HCT116 (cell line): ENCODE results near the gene NPFFR1. TPM values are rescaled to one million over a fixed set of nuclear protein-coding genes. Genes with fewer than 3 reads are reported as not detected.

Experiments used
- ATAC-seq: fragments of 200-7000 bp; cut with Tn5 transposase; 2 replicates; pipeline ENCODE4 v1.9.1; 2020; ENCODE audit warnings: mild to moderate bottlenecking, moderate library complexity
- BruUV-seq: library from RNA; stranded (reverse); fragments of 400-500 nt; replicated peaks from 2 replicates; lab custom pipeline; 2021; lab: Mats Ljungman, UMichigan
- CTCF ChIA-PET: fragments of 300-600 bp; sonication (Branson Sonifier 250); formaldehyde crosslinking; loops from one replicate; lab custom pipeline; 2021; ENCODE audit warnings: antibody characterized with exemption; lab: Charles Lee
- POLR2A ChIA-PET: fragments of 300-600, 350-600 bp; sonication (Branson Sonifier 250); formaldehyde crosslinking; loops from one replicate; lab custom pipeline; 2021; ENCODE audit warnings: antibody characterized with exemption; lab: Charles Lee
- RAD21 ChIA-PET, 2 experiments: fragments of 300-600 bp; sonication (Branson Sonifier 250); formaldehyde crosslinking; loops; one replicate each; lab custom pipeline; 2023; ENCODE audit warnings: low total read pairs in 2 of 2; ENCODE audit not compliant: uncharacterized antibody in 2 of 2, unreplicated experiment in 2 of 2, low non-redundant PET in 1 of 2; lab: Charles Lee
- DNase-seq: peaks from one replicate; pipeline ENCODE4 v3.0.0-alpha.2; 2010; ENCODE audit warnings: low read depth, low spot score
- H2AFZ ChIP-seq: fragments of 200-600 bp; shearing (Covaris generic), sonication (generic); 2 replicates; pipeline ENCODE4 v1.6.1; 2017; ENCODE audit warnings: low read depth, mixed run types, mixed read lengths, antibody characterized with exemption, low read length; ENCODE audit not compliant: poor library complexity, severe bottlenecking
- H3K27ac ChIP-seq: 2 replicates; pipeline ENCODE4 v1.5.1; 2012; ENCODE audit warnings: low read depth, low read length
- H3K27me3 ChIP-seq: fragments of 200-600 bp; sonication (generic); 2 replicates; pipeline ENCODE4 v1.6.1; 2016; ENCODE audit warnings: mixed run types, low read length, mixed read lengths; ENCODE audit not compliant: insufficient read depth
- H3K36me3 ChIP-seq, 2 experiments: fragments of 200-500 bp in 1 of 2; fragments of 200-600 bp in 1 of 2; sonication (Bioruptor generic) in 1 of 2; sonication (generic) in 1 of 2; 2 replicates each; pipeline versions ENCODE4 v1.5.1 to v1.6.1; 2014 to 2016; ENCODE audit warnings: low read length in 2 of 2, inconsistent platforms in 1 of 2, mixed read lengths in 1 of 2, mixed run types in 1 of 2; ENCODE audit not compliant: insufficient read depth in 2 of 2, control insufficient read depth in 1 of 2
- H3K4me1 ChIP-seq, 2 experiments: fragments of 200-600 bp in 1 of 2; sonication (generic) in 1 of 2; 2 replicates each; pipeline versions ENCODE4 v1.5.1 to v1.6.1; 2012 to 2017; ENCODE audit warnings: low read length in 2 of 2, inconsistent platforms in 1 of 2, mild to moderate bottlenecking in 1 of 2, mixed read lengths in 1 of 2, mixed run types in 1 of 2, moderate library complexity in 1 of 2; ENCODE audit not compliant: insufficient read depth in 2 of 2, control insufficient read depth in 1 of 2
- H3K4me2 ChIP-seq: fragments of 200-600 bp; sonication (generic); 2 replicates; pipeline ENCODE4 v1.6.1; 2017; ENCODE audit warnings: mixed run types, low read length, mixed read lengths
- H3K4me3 ChIP-seq, 2 experiments: fragments of 200-600 bp in 1 of 2; sonication (generic) in 1 of 2; replicated peaks in 1 of 2; 2 replicates each; pipeline ENCODE4 v1.5.1; 2011 to 2016; ENCODE audit warnings: low read length in 2 of 2, control low read depth in 1 of 2, low read depth in 1 of 2, mild to moderate bottlenecking in 1 of 2, mixed read lengths in 1 of 2, mixed run types in 1 of 2
- H3K79me2 ChIP-seq: fragments of 200-600 bp; sonication (generic); 2 replicates; pipeline ENCODE4 v1.6.1; 2017; ENCODE audit warnings: mild to moderate bottlenecking, mixed run types, low read length, moderate library complexity, mixed read lengths; ENCODE audit not compliant: insufficient read depth
- H3K9ac ChIP-seq: fragments of 200-600 bp; sonication (generic); 2 replicates; pipeline ENCODE4 v1.6.1; 2016; ENCODE audit warnings: low read length, mixed read lengths
- H3K9me2 ChIP-seq: fragments of 200-600 bp; sonication (generic), shearing (Covaris generic); 2 replicates; pipeline ENCODE4 v1.6.1; 2017; ENCODE audit warnings: mixed run types, mild to moderate bottlenecking, moderate library complexity; ENCODE audit not compliant: insufficient read depth
- H3K9me3 ChIP-seq, 2 experiments: fragments of 200-500 bp in 1 of 2; fragments of 200-600 bp in 1 of 2; sonication (Bioruptor generic) in 1 of 2; sonication (generic) in 1 of 2; 2 replicates each; pipeline ENCODE4 v1.6.1; 2014 to 2017; ENCODE audit warnings: low read length in 2 of 2, mixed read lengths in 2 of 2, inconsistent platforms in 1 of 2, low read depth in 1 of 2, mild to moderate bottlenecking in 1 of 2, mixed run types in 1 of 2, moderate library complexity in 1 of 2; ENCODE audit not compliant: control insufficient read depth in 1 of 2, insufficient read depth in 1 of 2
- H4K20me1 ChIP-seq: fragments of 200-600 bp; sonication (generic), shearing (Covaris generic); 2 replicates; pipeline ENCODE4 v1.6.1; 2017; ENCODE audit warnings: mixed run types, mild to moderate bottlenecking, moderate library complexity; ENCODE audit not compliant: insufficient read depth
- ATF3 ChIP-seq: IDR thresholded peaks from 2 replicates; pipeline ENCODE4 v1.6.1; 2012
- CBX3 ChIP-seq: IDR thresholded peaks from 2 replicates; pipeline ENCODE4 v1.6.1; 2012; ENCODE audit warnings: low read depth
- CEBPB ChIP-seq: IDR thresholded peaks from 2 replicates; pipeline ENCODE4 v1.6.1; 2012; ENCODE audit warnings: low read depth
- EGR1 ChIP-seq: IDR thresholded peaks from 2 replicates; pipeline ENCODE4 v1.6.1; 2012; ENCODE audit warnings: low read depth
- ELF1 ChIP-seq: IDR thresholded peaks from 2 replicates; pipeline ENCODE4 v1.6.1; 2012; ENCODE audit warnings: low read depth, borderline replicate concordance
- EZH2 ChIP-seq: fragments of 200-600 bp; sonication (generic); IDR thresholded peaks from 2 replicates; pipeline ENCODE4 v1.6.1; 2017; ENCODE audit warnings: antibody characterized with exemption, mixed run types
- EZH2phosphoT487 ChIP-seq: fragments of 200-600 bp; IDR thresholded peaks from 2 replicates; pipeline ENCODE4 v1.6.1; 2018; ENCODE audit warnings: antibody characterized with exemption, borderline replicate concordance
- FOSL1 ChIP-seq: IDR thresholded peaks from 2 replicates; pipeline ENCODE4 v1.6.1; 2012; ENCODE audit warnings: low read depth
- JUND ChIP-seq: IDR thresholded peaks from 2 replicates; pipeline ENCODE4 v1.6.1; 2012
- MAX ChIP-seq: IDR thresholded peaks from 2 replicates; pipeline ENCODE4 v1.6.1; 2012
- POLR2A ChIP-seq: IDR thresholded peaks from 2 replicates; pipeline ENCODE4 v1.7.0; 2011; ENCODE audit warnings: borderline replicate concordance; ENCODE audit not compliant: insufficient read depth, insufficient read length; ENCODE audit errors: extremely low read depth
- POLR2AphosphoS5 ChIP-seq: IDR thresholded peaks from 2 replicates; pipeline ENCODE4 v1.6.1; 2011; ENCODE audit warnings: mild to moderate bottlenecking, low read depth, low read length, moderate library complexity
- RAD21 ChIP-seq: IDR thresholded peaks from 2 replicates; pipeline ENCODE4 v1.6.1; 2012; ENCODE audit warnings: low read depth, mild to moderate bottlenecking
- SIN3A ChIP-seq: IDR thresholded peaks from 2 replicates; pipeline ENCODE4 v1.6.1; 2012; ENCODE audit warnings: low read depth
- SP1 ChIP-seq: IDR thresholded peaks from 2 replicates; pipeline ENCODE4 v1.6.1; 2012; ENCODE audit warnings: low read depth
- SRF ChIP-seq: IDR thresholded peaks from 2 replicates; pipeline ENCODE4 v1.6.1; 2012; ENCODE audit warnings: low read depth
- TCF7L2 ChIP-seq: IDR thresholded peaks from 2 replicates; pipeline ENCODE4 v1.7.0; 2011; ENCODE audit warnings: borderline replicate concordance, inconsistent platforms; ENCODE audit not compliant: insufficient read depth, insufficient read length; ENCODE audit errors: extremely low read depth
- YY1 ChIP-seq: IDR thresholded peaks from 2 replicates; pipeline ENCODE4 v1.6.1; 2011; ENCODE audit warnings: low read length, low read depth, moderate library complexity, mild to moderate bottlenecking; ENCODE audit not compliant: insufficient replicate concordance; ENCODE audit errors: extremely low read depth
- ZBTB33 ChIP-seq: IDR thresholded peaks from 2 replicates; pipeline ENCODE4 v1.6.1; 2011; ENCODE audit warnings: mild to moderate bottlenecking, low read length, moderate library complexity; ENCODE audit not compliant: insufficient replicate concordance; ENCODE audit errors: extremely low read depth
- ZFX ChIP-seq: fragments of 450-650 bp; IDR thresholded peaks from 2 replicates; pipeline ENCODE4 v1.6.1; 2017
- intact Hi-C: fragments of 100-400 bp; cut with micrococcal nuclease; formaldehyde crosslinking; loops from 2 replicates; pipeline ENCODE4 v1.10.0; 2022
- total RNA-seq: library from RNA; stranded (reverse); gene quantifications from one replicate; pipeline ENCODE4 v1.2.1, GENCODE V29; 2021; ENCODE audit not compliant: unreplicated experiment
- TF ChIP-seq, protein P1 (sequence below): IDR thresholded peaks from 2 replicates; pipeline ENCODE4 v1.6.1; 2012; ENCODE audit warnings: low read depth

NPFFR1 gene
- total RNA-seq, 1 experiment from 2014 or later, result 0.02 TPM

DNA sequence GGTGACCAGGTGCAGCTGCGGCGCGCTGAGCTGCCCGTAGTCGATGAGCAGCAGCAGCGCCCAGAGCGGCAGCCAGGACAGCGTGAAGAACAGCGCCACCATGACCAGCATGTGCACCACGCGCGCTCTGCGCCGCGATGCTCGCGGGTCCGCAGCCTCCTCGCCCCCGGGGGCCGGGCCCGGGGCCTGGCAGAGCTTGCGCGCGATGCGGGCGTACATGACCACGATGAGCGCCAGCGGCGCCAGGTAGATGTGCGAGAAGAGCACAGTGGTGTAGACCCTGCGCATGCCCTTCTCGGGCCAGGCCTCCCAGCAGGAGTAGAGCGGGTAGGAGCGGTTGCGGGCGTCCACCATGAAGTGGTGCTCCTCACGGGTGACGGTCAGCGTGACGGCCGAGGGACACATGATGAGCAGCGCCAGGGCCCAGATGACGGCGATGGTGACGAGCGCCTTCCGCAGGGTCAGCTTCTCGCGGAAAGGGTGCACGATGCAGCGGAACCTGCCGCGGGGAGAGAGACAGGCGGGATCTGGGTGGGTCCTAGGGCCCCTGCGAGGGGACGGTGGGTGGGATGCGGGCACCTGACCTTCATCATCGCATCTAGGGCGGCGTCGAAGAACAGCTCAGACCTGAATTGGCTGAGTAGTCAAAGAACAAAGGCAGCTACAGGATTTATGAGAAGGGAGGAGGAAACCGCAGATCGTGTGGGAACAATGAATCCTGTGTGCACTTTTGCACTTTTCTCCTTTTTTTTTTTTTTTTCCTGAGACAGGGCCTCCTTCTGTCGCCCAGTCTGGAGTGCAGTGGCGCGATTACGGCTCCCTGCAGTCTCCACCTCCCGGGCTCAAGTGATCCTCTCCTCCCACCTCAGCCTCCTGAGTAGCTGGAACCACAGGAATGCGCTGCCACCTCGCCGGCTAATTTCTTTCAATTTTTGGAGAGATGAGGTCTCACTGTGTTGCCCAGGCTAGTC, 28.2 kb downstream of the NPFFR1 start:
- peak overlapping the region; percentile 42 for H2AFZ ChIP-seq
- no TSS peak for BruUV-seq
- ChIA-PET POLR2A (interaction anchor here (0.7 to 0.8 kb wide), 4 partner anchors 12 to 614 kb away, joined by 3 to 5 read pairs (median 5); no protein-coding TSS in a partner anchor), RAD21 (interaction anchor here in 1 of 2 experiments (0.5 to 0.7 kb wide), 3 partner anchors 17 to 113 kb away, joined by 3 to 6 read pairs (median 3); no protein-coding TSS in a partner anchor), CTCF (interaction anchor here (0.9 to 1.2 kb wide), 3 partner anchors 10 to 109 kb away, joined by 3 to 9 read pairs (median 4); partner anchors contain the start of gene TYSND1)
- no peaks in the 10 kb centered on the region; a peak in 1 of 4 replicates for H3K9me3 ChIP-seq
- no peaks in the 10 kb centered on the region for H3K79me2 ChIP-seq
- H3K36me3 ChIP-seq, result no peaks in the 10 kb centered on the region
- H3K4me2 ChIP-seq, result peak overlapping the region; percentile 69
- intact Hi-C loops, result no loop called here
- DNase-seq, result peak; percentile 90
- no peaks in the 10 kb centered on the region for H4K20me1 ChIP-seq
- H3K27me3 ChIP-seq, result peaks cover 5% of the 10 kb centered on the region; the same call in 1 of the 2 replicates
- ATAC-seq, result peak; percentile 94
- peak overlapping the region; percentile 20; the same call in 1 of the 2 replicates for H3K9ac ChIP-seq
- peaks cover 19 to 37% of the 10 kb centered on the region in 2 experiments for H3K4me1 ChIP-seq
- peak overlapping the region in 1 of 2 experiments; percentile 12; a peak in 2 of 4 replicates for H3K4me3 ChIP-seq
- no peaks in the 10 kb centered on the region for H3K9me2 ChIP-seq
- no peak overlapping the region for H3K27ac ChIP-seq
- TF ChIP-seq CBX3, result peak; percentile 94
- TF ChIP-seq SP1, result peak; percentile 76
- peak; percentile 20; the same call in 1 of the 2 replicates for TF ChIP-seq RAD21
- TF ChIP-seq YY1, result no peak
- peak; percentile 54 for TF ChIP-seq EGR1
- peak; percentile 16 for TF ChIP-seq ZBTB33
- peak; percentile 41 for TF ChIP-seq FOSL1
- TF ChIP-seq, protein P1, sequence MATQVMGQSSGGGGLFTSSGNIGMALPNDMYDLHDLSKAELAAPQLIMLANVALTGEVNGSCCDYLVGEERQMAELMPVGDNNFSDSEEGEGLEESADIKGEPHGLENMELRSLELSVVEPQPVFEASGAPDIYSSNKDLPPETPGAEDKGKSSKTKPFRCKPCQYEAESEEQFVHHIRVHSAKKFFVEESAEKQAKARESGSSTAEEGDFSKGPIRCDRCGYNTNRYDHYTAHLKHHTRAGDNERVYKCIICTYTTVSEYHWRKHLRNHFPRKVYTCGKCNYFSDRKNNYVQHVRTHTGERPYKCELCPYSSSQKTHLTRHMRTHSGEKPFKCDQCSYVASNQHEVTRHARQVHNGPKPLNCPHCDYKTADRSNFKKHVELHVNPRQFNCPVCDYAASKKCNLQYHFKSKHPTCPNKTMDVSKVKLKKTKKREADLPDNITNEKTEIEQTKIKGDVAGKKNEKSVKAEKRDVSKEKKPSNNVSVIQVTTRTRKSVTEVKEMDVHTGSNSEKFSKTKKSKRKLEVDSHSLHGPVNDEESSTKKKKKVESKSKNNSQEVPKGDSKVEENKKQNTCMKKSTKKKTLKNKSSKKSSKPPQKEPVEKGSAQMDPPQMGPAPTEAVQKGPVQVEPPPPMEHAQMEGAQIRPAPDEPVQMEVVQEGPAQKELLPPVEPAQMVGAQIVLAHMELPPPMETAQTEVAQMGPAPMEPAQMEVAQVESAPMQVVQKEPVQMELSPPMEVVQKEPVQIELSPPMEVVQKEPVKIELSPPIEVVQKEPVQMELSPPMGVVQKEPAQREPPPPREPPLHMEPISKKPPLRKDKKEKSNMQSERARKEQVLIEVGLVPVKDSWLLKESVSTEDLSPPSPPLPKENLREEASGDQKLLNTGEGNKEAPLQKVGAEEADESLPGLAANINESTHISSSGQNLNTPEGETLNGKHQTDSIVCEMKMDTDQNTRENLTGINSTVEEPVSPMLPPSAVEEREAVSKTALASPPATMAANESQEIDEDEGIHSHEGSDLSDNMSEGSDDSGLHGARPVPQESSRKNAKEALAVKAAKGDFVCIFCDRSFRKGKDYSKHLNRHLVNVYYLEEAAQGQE, result no peak
- TF ChIP-seq POLR2A, result no peak
- peak; percentile 39; the same call in 1 of the 2 replicates for TF ChIP-seq POLR2AphosphoS5
- TF ChIP-seq JUND, result peak; percentile 73
- 0 out of 2 replicates have a peak, but pooled peaks have one; percentile 17 for TF ChIP-seq CEBPB
- peak; percentile 64; the same call in 1 of the 2 replicates for TF ChIP-seq SIN3A
- TF ChIP-seq ELF1, result no peak
- no peak for TF ChIP-seq EZH2
- TF ChIP-seq ATF3, result no peak
- no peak for TF ChIP-seq EZH2phosphoT487
- no peak for TF ChIP-seq ZFX
- peak; percentile 57 for TF ChIP-seq MAX
- no peak for TF ChIP-seq SRF
- TF ChIP-seq TCF7L2, result no peak
